Large intestine (tissue), 3 donors: Measurements from ENCODE around the gene ELMO1. TPM values are rescaled to one million over a fixed set of nuclear protein-coding genes. Genes with fewer than 3 reads are reported as not detected.

Experiments
- DNase-seq, 2 donors: peaks; one replicate each; pipeline versions ENCODE4 v3.0.0 to v3.0.0-alpha.2; 2013
- H3K27ac ChIP-seq: one replicate; pipeline ENCODE4 v1.5.1; 2013; ENCODE audit warnings: low read length
- H3K27me3 ChIP-seq: 2 replicates; pipeline ENCODE4 v1.6.1; 2013; ENCODE audit warnings: low read length; ENCODE audit not compliant: control insufficient read depth, insufficient read depth
- H3K36me3 ChIP-seq: 2 replicates; pipeline ENCODE4 v1.6.1; 2013; ENCODE audit warnings: low read length; ENCODE audit not compliant: control insufficient read depth, insufficient read depth
- H3K4me1 ChIP-seq: one replicate; pipeline ENCODE4 v1.6.1; 2013; ENCODE audit warnings: low read length; ENCODE audit not compliant: control insufficient read depth, insufficient read depth
- H3K4me3 ChIP-seq: one replicate; pipeline ENCODE4 v1.5.1; 2013; ENCODE audit warnings: low read length
- H3K9me3 ChIP-seq: one replicate; pipeline ENCODE4 v1.6.1; 2013; ENCODE audit warnings: mild to moderate bottlenecking, low read depth, low read length, moderate library complexity; ENCODE audit not compliant: control insufficient read depth
- WGBS: methylation state at CpG from one replicate; pipeline ENCODE4 v1.1.5; 2013; ENCODE audit warnings: low lambda C conversion rate; ENCODE audit not compliant: insufficient coverage; 5-methylcytosine and 5-hydroxymethylcytosine counted together
- polyA plus RNA-seq: library from polyadenylated mRNA; unstranded; fragments of 120-200 nt; gene quantifications from one replicate; pipeline ENCODE4 v1.2.1, GENCODE V29; 2013

Gene ELMO1
- polyA plus RNA-seq, 1 donor = 9.5 TPM

DNA sequence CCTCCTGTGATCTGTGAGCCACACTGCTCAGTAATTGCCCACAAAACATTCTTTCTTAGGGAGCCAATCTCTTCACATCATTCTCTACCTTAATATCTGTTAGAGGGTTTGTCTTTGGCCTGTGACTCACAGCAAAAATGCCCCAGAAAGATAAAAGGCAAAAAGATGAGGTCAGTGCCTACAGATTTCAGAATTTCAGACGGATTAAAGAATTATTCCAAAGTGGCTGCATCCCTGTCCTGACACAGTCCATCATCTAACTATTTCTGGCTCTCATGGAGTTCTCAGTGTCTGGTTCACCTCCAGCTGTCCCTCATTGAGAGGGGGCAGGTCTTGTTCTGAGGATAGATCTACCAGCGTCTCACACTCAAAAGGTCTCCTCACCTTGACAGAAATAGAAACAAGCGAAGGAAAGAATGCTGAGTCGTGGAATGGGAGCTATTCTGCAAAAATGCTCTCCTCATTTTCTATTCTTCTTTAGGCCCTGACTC is 585.8 kb downstream of the ELMO1 start:
- DNase-seq = peak in 1 of 2 donors; percentile 25
- 56% methylated on average over 3 of the region's 4 CpGs for WGBS

GRCh38 chr7:36861656-36862055 is 587.0 kb downstream of the ELMO1 start:
- Histone ChIP-seq H3K4me3 (no peak overlapping the region), H3K27me3 (no peaks in the 10 kb centered on the region), H3K36me3 (no peaks in the 10 kb centered on the region), H3K9me3 (no peaks in the 10 kb centered on the region), H3K4me1 (peaks cover 14% of the 10 kb centered on the region), H3K27ac (no peak overlapping the region)
- no peak for DNase-seq
- 100% methylated on average over 1 of the region's 11 CpGs for WGBS

More for the DNA sequence above, 585.8 kb downstream of the ELMO1 start:
- no peaks in the 10 kb centered on the region for H3K27me3 ChIP-seq
- no peak overlapping the region for H3K4me3 ChIP-seq
- H3K27ac ChIP-seq = no peak overlapping the region
- no peaks in the 10 kb centered on the region for H3K9me3 ChIP-seq
- peaks cover 14% of the 10 kb centered on the region for H3K4me1 ChIP-seq
- no peaks in the 10 kb centered on the region for H3K36me3 ChIP-seq

- no peak for DNase-seq
- Histone ChIP-seq H3K27me3 (no peaks in the 10 kb centered on the region), H3K4me1 (peaks cover 14% of the 10 kb centered on the region), H3K36me3 (no peaks in the 10 kb centered on the region), H3K27ac (no peak overlapping the region), H3K9me3 (no peaks in the 10 kb centered on the region), H3K4me3 (no peak overlapping the region)
- WGBS = 88% methylated on average over 1 of the region's 2 CpGs
Measured at GRCh38 chr7:36860681-36861080, 588.0 kb downstream of the ELMO1 start.

DNA sequence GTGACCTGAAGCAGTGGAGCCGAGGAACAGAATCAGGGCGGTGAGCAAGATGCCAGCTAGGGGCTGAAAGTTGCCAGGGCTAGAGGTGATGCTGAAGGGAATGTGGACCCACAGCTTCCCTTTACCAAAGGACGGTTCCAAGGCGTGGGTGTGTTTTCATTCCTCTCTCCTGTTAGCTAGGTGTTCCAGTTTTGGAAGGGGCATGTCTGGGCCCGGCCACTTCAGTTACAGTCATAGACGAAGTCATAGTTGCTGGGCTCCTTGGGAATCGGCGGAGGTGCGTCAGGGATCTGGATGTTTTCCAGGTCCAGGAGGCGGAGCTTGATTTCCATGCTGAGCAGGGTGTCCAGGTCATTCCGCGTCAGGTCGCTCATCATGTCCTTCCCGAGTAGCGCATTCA is 593.3 kb downstream of the ELMO1 start:
- Histone ChIP-seq H3K4me1 (no peaks in the 10 kb centered on the region), H3K4me3 (no peak overlapping the region), H3K9me3 (no peaks in the 10 kb centered on the region), H3K27me3 (no peaks in the 10 kb centered on the region), H3K36me3 (no peaks in the 10 kb centered on the region), H3K27ac (no peak overlapping the region)
- no CpG with 5 or more reads among the region's 15 CpGs for WGBS
- no peak for DNase-seq

DNA sequence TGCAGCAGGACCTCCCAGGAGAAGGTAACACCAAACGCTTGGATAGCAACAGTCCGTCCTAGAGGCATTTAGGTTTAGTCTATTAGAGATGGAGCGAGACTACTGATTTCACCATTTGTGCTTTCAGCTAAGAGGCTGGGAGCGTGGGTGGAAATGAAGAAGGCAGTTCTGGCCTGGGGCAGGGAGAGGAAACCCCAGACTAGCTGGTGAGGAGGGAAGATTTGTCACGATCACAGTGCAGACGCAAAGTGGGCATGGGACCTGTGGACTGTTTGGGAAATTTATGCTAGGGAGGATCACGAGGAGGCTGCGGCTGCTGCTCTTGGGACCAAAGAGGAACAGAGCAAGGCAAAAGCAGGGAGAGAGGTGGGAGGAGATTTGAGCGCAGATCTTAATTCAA is 594.0 kb downstream of the ELMO1 start:
- WGBS = 100% methylated on average over 2 of the region's 9 CpGs
- no peaks in the 10 kb centered on the region for H3K27me3 ChIP-seq
- no peak overlapping the region for H3K4me3 ChIP-seq
- H3K9me3 ChIP-seq = no peaks in the 10 kb centered on the region
- DNase-seq = no peak
- H3K27ac ChIP-seq = no peak overlapping the region
- H3K36me3 ChIP-seq = no peaks in the 10 kb centered on the region
- no peaks in the 10 kb centered on the region for H3K4me1 ChIP-seq

GRCh38 chr7:36852931-36853330 is 595.7 kb downstream of the ELMO1 start:
- H3K9me3 ChIP-seq = no peaks in the 10 kb centered on the region
- no peak overlapping the region for H3K4me3 ChIP-seq
- no peaks in the 10 kb centered on the region for H3K27me3 ChIP-seq
- WGBS = 100% methylated on average over 1 of the region's 1 CpG
- H3K4me1 ChIP-seq = no peaks in the 10 kb centered on the region
- no peak overlapping the region for H3K27ac ChIP-seq
- H3K36me3 ChIP-seq = no peaks in the 10 kb centered on the region
- no peak for DNase-seq

DNA sequence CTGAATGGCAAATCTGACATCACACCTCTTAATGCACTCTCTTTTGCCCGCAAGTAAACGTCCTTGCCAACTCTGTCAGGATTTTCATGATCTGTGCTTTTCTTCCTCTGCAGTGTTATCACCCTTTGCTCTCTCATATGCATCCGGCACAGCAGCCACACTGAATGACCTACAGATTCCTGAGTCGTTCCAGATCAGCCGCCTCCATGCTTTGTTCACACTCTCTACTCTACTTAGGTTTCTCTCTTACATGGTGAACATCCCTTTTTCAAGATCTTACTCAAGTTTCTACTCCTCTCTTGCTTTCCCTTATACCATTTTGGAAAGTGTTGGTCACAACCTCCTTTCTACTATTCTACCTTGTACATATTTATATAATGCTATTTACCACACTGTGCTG is 596.6 kb downstream of the ELMO1 start:
- 83% methylated on average over 1 of the region's 5 CpGs for WGBS
- no peaks in the 10 kb centered on the region for H3K36me3 ChIP-seq

DNA sequence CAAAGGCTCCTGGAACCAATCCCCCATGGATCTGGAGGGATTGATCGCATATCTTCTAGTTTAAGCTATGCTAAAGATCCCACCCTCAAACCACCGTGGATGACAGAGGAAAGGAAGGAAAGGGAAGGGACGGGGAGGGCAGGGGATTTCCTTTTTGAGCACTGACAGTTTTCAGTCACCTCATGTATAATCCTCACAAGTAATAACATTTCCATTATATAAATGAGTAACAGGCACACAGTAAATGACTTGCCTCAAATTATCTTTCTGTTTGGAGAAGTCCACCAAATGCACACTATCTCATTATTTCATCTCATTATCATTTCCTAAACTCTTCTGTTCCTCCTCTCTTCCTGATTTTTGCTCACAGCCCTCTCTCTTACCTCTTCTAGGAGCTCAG is 597.3 kb downstream of the ELMO1 start:
- WGBS = no CpG with 5 or more reads among the region's 3 CpGs
- DNase-seq = no peak
- no peaks in the 10 kb centered on the region for H3K36me3 ChIP-seq
- no peaks in the 10 kb centered on the region for H3K9me3 ChIP-seq
- H3K4me1 ChIP-seq = no peaks in the 10 kb centered on the region
- H3K27me3 ChIP-seq = no peaks in the 10 kb centered on the region
- no peak overlapping the region for H3K4me3 ChIP-seq
- no peak overlapping the region for H3K27ac ChIP-seq

More for the DNA sequence above, 596.6 kb downstream of the ELMO1 start:
- Histone ChIP-seq H3K27me3 (no peaks in the 10 kb centered on the region), H3K27ac (no peak overlapping the region), H3K4me3 (no peak overlapping the region), H3K9me3 (no peaks in the 10 kb centered on the region), H3K4me1 (no peaks in the 10 kb centered on the region)
- no peak for DNase-seq

GRCh38 chr7:36847946-36848345 is 600.7 kb downstream of the ELMO1 start:
- H3K36me3 ChIP-seq = no peaks in the 10 kb centered on the region
- H3K4me3 ChIP-seq = no peak overlapping the region
- H3K27ac ChIP-seq = no peak overlapping the region
- H3K9me3 ChIP-seq = no peaks in the 10 kb centered on the region
- WGBS = 95% methylated on average over 4 of the region's 4 CpGs
- DNase-seq = no peak
- no peaks in the 10 kb centered on the region for H3K4me1 ChIP-seq
- no peaks in the 10 kb centered on the region for H3K27me3 ChIP-seq

GRCh38 chr7:36844374-36844773 is 604.3 kb downstream of the ELMO1 start:
- no peaks in the 10 kb centered on the region for H3K9me3 ChIP-seq
- DNase-seq = no peak
- no peaks in the 10 kb centered on the region for H3K4me1 ChIP-seq
- WGBS = 55% methylated on average over 2 of the region's 2 CpGs
- no peak overlapping the region for H3K27ac ChIP-seq
- no peaks in the 10 kb centered on the region for H3K36me3 ChIP-seq
- no peaks in the 10 kb centered on the region for H3K27me3 ChIP-seq
- no peak overlapping the region for H3K4me3 ChIP-seq

DNA sequence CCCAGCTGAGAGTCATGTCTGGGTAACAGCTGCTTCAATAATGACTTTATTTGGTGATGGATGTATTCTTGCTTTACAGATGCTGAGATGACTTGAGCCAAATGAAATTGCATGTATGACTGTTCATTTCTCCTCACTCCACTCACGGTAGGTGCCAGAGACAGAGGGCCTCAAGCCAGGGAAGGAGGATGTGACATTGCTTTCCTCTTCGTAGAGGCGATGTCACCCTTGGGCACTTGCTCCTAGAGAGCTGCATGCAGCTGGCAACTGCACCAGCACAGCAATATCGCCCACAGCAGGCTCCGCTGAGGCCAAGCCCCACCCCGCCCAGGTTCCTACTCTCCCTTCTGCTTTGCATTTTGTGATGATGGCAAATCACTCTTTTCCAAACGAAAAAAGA is 607.8 kb downstream of the ELMO1 start:
- no peak overlapping the region for H3K27ac ChIP-seq
- no CpG with 5 or more reads among the region's 7 CpGs for WGBS
- no peak overlapping the region for H3K4me3 ChIP-seq
- H3K9me3 ChIP-seq = no peaks in the 10 kb centered on the region
- no peaks in the 10 kb centered on the region for H3K36me3 ChIP-seq
- DNase-seq = no peak
- H3K4me1 ChIP-seq = no peaks in the 10 kb centered on the region
- H3K27me3 ChIP-seq = no peaks in the 10 kb centered on the region
